K562 (cell line): ENCODE data around the gene C10orf53. TPM values are rescaled to one million over a fixed set of nuclear protein-coding genes. Genes with fewer than 3 reads are reported as not detected.

ENCODE experiments used
- CCNT2 ChIP-seq: IDR thresholded peaks from 2 replicates; pipeline ENCODE4 v1.6.1; 2011; ENCODE audit warnings: borderline replicate concordance, low read depth, mild to moderate bottlenecking, moderate library complexity, mixed read lengths, low read length; ENCODE audit not compliant: insufficient read length; ENCODE audit errors: extremely low read depth
- CHD4 ChIP-seq: fragments of 200-600 bp; sonication (generic); IDR thresholded peaks from 3 replicates; pipeline ENCODE4 v1.6.1; 2012; ENCODE audit warnings: low read depth, mild to moderate bottlenecking, mixed read lengths, low read length, inconsistent platforms; ENCODE audit not compliant: insufficient read depth, insufficient replicate concordance, poor library complexity, severe bottlenecking
- E2F1 ChIP-seq: sonication (generic); formaldehyde crosslinking; IDR thresholded peaks from 2 replicates; pipeline ENCODE4 v1.8.1; 2023; ENCODE audit warnings: mild to moderate bottlenecking, missing genetic modification reagents, moderate library complexity
- FOSL1 ChIP-seq: fragments of 200-800 bp; sonication (Bioruptor generic); conservative IDR thresholded peaks from 2 replicates; pipeline ENCODE4 v1.6.1; 2016; ENCODE audit warnings: missing genetic modification characterization, missing compliant biosample characterization
- FOXK1 ChIP-seq: sonication (generic); formaldehyde crosslinking; IDR thresholded peaks from 2 replicates; pipeline ENCODE4 v1.8.0; 2022; ENCODE audit warnings: missing genetic modification reagents, mild to moderate bottlenecking, borderline replicate concordance
- GATAD2A ChIP-seq: fragments of 450-650 bp; IDR thresholded peaks from 2 replicates; pipeline ENCODE4 v1.6.1; 2017
- KDM1A ChIP-seq, 2 experiments: fragments of 450-650 bp; IDR thresholded peaks; 2 replicates each; pipeline ENCODE4 v1.6.1; 2016; ENCODE audit warnings: mild to moderate bottlenecking in 2 of 2
- MAZ ChIP-seq, 2 experiments: fragments of 450-650 bp in 1 of 2; sonication (generic) in 1 of 2; formaldehyde crosslinking; IDR thresholded peaks in 1 of 2; conservative IDR thresholded peaks in 1 of 2; 2 replicates each; pipeline versions ENCODE4 v1.4.0 to v1.5.0; 2020; ENCODE audit warnings: mild to moderate bottlenecking in 1 of 2, missing genetic modification reagents in 1 of 2
- RAD51 ChIP-seq: fragments of 450-650 bp; IDR thresholded peaks from 2 replicates; pipeline ENCODE4 v1.7.1; 2016; ENCODE audit warnings: low read depth, mild to moderate bottlenecking, borderline replicate concordance
- SAFB ChIP-seq: fragments of 200-400 bp; formaldehyde crosslinking; IDR thresholded peaks from 2 replicates; pipeline ENCODE4 v1.6.1; 2017; ENCODE audit warnings: low read depth, low read length, borderline replicate concordance
- SMAD2 ChIP-seq: fragments of 150-350 bp; IDR thresholded peaks from 2 replicates; pipeline ENCODE4 v1.6.1; 2014; ENCODE audit warnings: low read depth, mild to moderate bottlenecking, low read length
- SMAD3 ChIP-seq: fragments of 450-650 bp; formaldehyde crosslinking; conservative IDR thresholded peaks from 2 replicates; pipeline ENCODE4 v1.4.0; 2020; ENCODE audit warnings: mild to moderate bottlenecking
- SMARCC2 ChIP-seq: fragments of 450-650 bp; IDR thresholded peaks from 2 replicates; pipeline ENCODE4 v1.6.1; 2017; ENCODE audit warnings: antibody characterized with exemption, moderate library complexity, mild to moderate bottlenecking, low read depth
- SOX6 ChIP-seq: fragments of 450-650 bp; IDR thresholded peaks from 2 replicates; pipeline ENCODE4 v1.6.1; 2014; ENCODE audit warnings: mild to moderate bottlenecking
- SREBF2 ChIP-seq: sonication (generic); formaldehyde crosslinking; IDR thresholded peaks from 2 replicates; pipeline ENCODE4 v1.4.0; 2020; ENCODE audit warnings: mild to moderate bottlenecking, missing genetic modification reagents
- U2AF2 ChIP-seq: fragments of 200-400 bp; formaldehyde crosslinking; optimal IDR thresholded peaks from 2 replicates; pipeline ENCODE3; 2017; ENCODE audit warnings: low read depth, mild to moderate bottlenecking, low read length
- ZNF175 ChIP-seq: fragments of 200-800 bp; sonication (Bioruptor generic); IDR thresholded peaks from 2 replicates; pipeline ENCODE4 v1.6.1; 2016; ENCODE audit warnings: low read depth, mild to moderate bottlenecking, missing genetic modification characterization, missing compliant biosample characterization
- ZNF23 ChIP-seq: fragments of 250-450 bp; sonication (Bioruptor Pico); IDR thresholded peaks from 2 replicates; pipeline ENCODE4 v1.4.0; 2020; ENCODE audit warnings: mild to moderate bottlenecking
- ZNF436 ChIP-seq: fragments of 250-450, 450-650 bp; sonication (Bioruptor Pico); formaldehyde crosslinking; IDR thresholded peaks from 2 replicates; pipeline ENCODE4 v1.7.0; 2020; ENCODE audit warnings: mild to moderate bottlenecking
- ZNF586 ChIP-seq: fragments of 450-650 bp; formaldehyde crosslinking; conservative IDR thresholded peaks from 2 replicates; pipeline ENCODE4 v1.4.0; 2020; ENCODE audit warnings: mild to moderate bottlenecking, moderate library complexity
- ZNF639 ChIP-seq, 2 experiments: fragments of 200-800 bp in 1 of 2; sonication (Bioruptor generic) in 1 of 2; sonication (generic) in 1 of 2; formaldehyde crosslinking in 1 of 2; IDR thresholded peaks in 1 of 2; conservative IDR thresholded peaks in 1 of 2; 2 replicates each; pipeline versions ENCODE4 v1.5.0 to v1.6.1; 2016 to 2020; ENCODE audit warnings: missing compliant biosample characterization in 1 of 2, missing genetic modification characterization in 1 of 2, missing genetic modification reagents in 1 of 2
- ZNF76 ChIP-seq: fragments of 250-450 bp; sonication (Bioruptor Pico); IDR thresholded peaks from 2 replicates; pipeline ENCODE4 v1.4.0; 2020; ENCODE audit warnings: mild to moderate bottlenecking, moderate library complexity, borderline replicate concordance
- polyA plus RNA-seq, 8 experiments: library from polyadenylated mRNA; depleted of rRNA in 4 of 8; stranded (reverse) in 5 of 8; unstranded in 3 of 8; fragments of >200 nt; fragmentation: Nextera tagmentation in 2 of 8; fragmentation: Illumina TruSeq in 1 of 8; extraction: Ambion mirVana in 2 of 8; extraction: Trizol in 1 of 8; gene quantifications; 2 replicates each; pipeline versions ENCODE4 v1.2.1 to v1.2.3, GENCODE V29; 2011 to 2014; ENCODE audit warnings: inconsistent platforms in 1 of 8, missing spikeins in 1 of 8
- total RNA-seq, 7 experiments: library from RNA; depleted of rRNA in 6 of 7; stranded (reverse); fragments of >200 nt in 6 of 7; fragmentation: Illumina TruSeq in 2 of 7; extraction: Trizol in 2 of 7; gene quantifications; 2 replicates each; pipeline versions ENCODE4 v1.2.1 to v1.2.3, GENCODE V29; 2011 to 2021; ENCODE audit warnings: low replicate concordance in 1 of 7
- TF ChIP-seq, protein P1 (sequence below): sonication (generic); formaldehyde crosslinking; IDR thresholded peaks from 2 replicates; pipeline ENCODE4 v1.8.1; 2023; ENCODE audit warnings: mild to moderate bottlenecking, missing genetic modification reagents

C10orf53 gene
- total and polyA plus RNA-seq, 9 of the 15 experiments (the other 6 are each of a cell fraction or from before 2014, with no cell fraction given) = not detected

- TF ChIP-seq CHD4 (no peak), CCNT2 (peak; percentile 79), FOXK1 (CRISPR knock-in tag) (no peak), RAD51 (peak; percentile 95), U2AF2 (no peak), ZNF639 (CRISPR knock-in tag; conservative IDR thresholded peaks at IDR 0.05 in 1 of 2, IDR thresholded peaks at IDR 0.05 in 1 of 2) (no peak), SOX6 (peak; percentile 97), MAZ (CRISPR knock-in tag; conservative IDR thresholded peaks at IDR 0.05 in 1 of 2, IDR thresholded peaks at IDR 0.05 in 1 of 2) (peak; percentile 43 to 56; a peak in 2 of 4 replicates), ZNF76 (CRISPR knock-in tag) (no peak), ZNF23 (CRISPR knock-in tag) (no peak), SMAD2 (no peak), ZNF175 (CRISPR knock-in tag) (no peak), KDM1A (IDR thresholded peaks at IDR 0.05) (no peak), FOSL1 (no peak), ZNF586 (CRISPR knock-in tag) (no peak), SAFB (no peak), E2F1 (CRISPR knock-in tag) (no peak), SREBF2 (no peak), SMARCC2 (no peak), ZNF436 (CRISPR knock-in tag) (no peak), SMAD3 (CRISPR knock-in tag) (no peak), GATAD2A (no peak)
- TF ChIP-seq, protein P1, sequence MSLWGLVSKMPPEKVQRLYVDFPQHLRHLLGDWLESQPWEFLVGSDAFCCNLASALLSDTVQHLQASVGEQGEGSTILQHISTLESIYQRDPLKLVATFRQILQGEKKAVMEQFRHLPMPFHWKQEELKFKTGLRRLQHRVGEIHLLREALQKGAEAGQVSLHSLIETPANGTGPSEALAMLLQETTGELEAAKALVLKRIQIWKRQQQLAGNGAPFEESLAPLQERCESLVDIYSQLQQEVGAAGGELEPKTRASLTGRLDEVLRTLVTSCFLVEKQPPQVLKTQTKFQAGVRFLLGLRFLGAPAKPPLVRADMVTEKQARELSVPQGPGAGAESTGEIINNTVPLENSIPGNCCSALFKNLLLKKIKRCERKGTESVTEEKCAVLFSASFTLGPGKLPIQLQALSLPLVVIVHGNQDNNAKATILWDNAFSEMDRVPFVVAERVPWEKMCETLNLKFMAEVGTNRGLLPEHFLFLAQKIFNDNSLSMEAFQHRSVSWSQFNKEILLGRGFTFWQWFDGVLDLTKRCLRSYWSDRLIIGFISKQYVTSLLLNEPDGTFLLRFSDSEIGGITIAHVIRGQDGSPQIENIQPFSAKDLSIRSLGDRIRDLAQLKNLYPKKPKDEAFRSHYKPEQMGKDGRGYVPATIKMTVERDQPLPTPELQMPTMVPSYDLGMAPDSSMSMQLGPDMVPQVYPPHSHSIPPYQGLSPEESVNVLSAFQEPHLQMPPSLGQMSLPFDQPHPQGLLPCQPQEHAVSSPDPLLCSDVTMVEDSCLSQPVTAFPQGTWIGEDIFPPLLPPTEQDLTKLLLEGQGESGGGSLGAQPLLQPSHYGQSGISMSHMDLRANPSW (CRISPR knock-in tag) = no peak
Observed at GRCh38 chr10:49679480-49679893, at the start of gene C10orf53 (continued).
